ENCODE measurements around the gene CCNL1.

CCNL1 gene

GRCh38 chr3:157139938-157140534 is 19.9 kb downstream of the CCNL1 start:
- TF ChIP-seq CTCF (IDR thresholded peaks at IDR 0.05; ENCODE audit: extremely low read depth, missing control alignments) = no peak

GRCh38 chr3:157136647-157137387 is 23.1 kb downstream of the CCNL1 start:
- no peak for DNase-seq (ENCODE audit: low spot score)
- TF ChIP-seq CTCF (IDR thresholded peaks at IDR 0.05; ENCODE audit: extremely low read depth, missing control alignments) = no peak

More at GRCh38 chr3:157139938-157140534, 19.9 kb downstream of the CCNL1 start:
- no peak for DNase-seq (ENCODE audit: low spot score)

GRCh38 chr3:157135671-157136396 is 24.1 kb downstream of the CCNL1 start:
- no peak for TF ChIP-seq CTCF (IDR thresholded peaks at IDR 0.05; ENCODE audit: extremely low read depth, missing control alignments)
- DNase-seq (ENCODE audit: low spot score) = no peak

- no peak for DNase-seq (ENCODE audit: low spot score)
- TF ChIP-seq CTCF (IDR thresholded peaks at IDR 0.05; ENCODE audit: extremely low read depth, missing control alignments) = no peak
Measured at GRCh38 chr3:157134620-157135191, 25.2 kb downstream of the CCNL1 start.

GRCh38 chr3:157133434-157134320 is 26.3 kb downstream of the CCNL1 start:
- TF ChIP-seq CTCF (IDR thresholded peaks at IDR 0.05; ENCODE audit: extremely low read depth, missing control alignments) = no peak
- DNase-seq (ENCODE audit: low spot score) = no peak

- DNase-seq (ENCODE audit: low spot score) = no peak
- TF ChIP-seq CTCF (IDR thresholded peaks at IDR 0.05; ENCODE audit: extremely low read depth, missing control alignments) = no peak
Measured at GRCh38 chr3:157132936-157133335, 27.0 kb downstream of the CCNL1 start.

Measured in GM20000 (cell line).